Endothelial cell of hepatic sinusoid (primary cell): ENCODE data around the gene TOP2B.

ENCODE experiments used
- in situ Hi-C: cut with HindIII; loops from 2 replicates; pipeline ENCODE4 v1.10.0; 2017; ENCODE audit warnings: low sequenced_read_pairs

The TOP2B gene

DNA sequence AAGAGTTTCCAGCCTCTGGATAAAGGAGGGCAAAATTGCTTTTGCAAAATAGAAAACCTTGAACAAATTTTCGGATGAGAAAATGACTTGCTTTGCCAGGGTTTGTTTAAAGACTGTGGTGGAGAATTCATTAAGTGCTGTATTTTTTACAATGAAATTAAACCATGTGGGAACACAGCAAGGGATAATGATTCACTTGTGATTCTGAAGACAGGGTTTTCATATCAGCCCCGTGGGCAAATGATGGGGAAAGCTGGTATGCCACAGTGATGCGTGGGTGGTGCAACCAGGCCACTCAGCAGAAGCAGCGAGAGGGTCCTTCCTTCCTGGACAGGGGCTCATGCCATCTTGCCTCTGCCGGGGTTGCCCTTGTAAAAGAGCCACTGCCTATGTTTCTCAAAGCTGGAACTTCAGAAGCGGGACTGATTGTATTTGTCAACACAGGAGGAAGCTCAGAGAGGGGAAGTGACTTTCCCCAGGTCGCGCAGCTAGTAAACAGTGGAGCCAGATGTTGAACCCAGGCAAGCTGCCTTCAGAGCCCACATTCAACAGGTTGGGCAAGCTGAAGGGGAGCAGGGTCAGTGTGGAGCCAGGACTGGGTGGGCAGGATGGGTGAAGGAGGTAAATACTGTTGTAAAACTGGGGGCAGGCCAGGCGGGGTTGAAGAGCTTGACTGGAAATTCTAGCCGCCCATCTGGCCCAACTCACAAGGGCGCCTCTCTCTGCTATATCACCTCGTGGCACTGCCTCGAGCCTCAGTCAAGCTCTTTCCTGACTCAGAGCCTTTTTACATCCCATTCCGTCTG is 79.1 kb downstream of the TOP2B start:
- in situ Hi-C loops, result loop anchor here (5.0 kb wide), 1 partner anchor 88 kb away; no protein-coding TSS in a partner anchor

DNA sequence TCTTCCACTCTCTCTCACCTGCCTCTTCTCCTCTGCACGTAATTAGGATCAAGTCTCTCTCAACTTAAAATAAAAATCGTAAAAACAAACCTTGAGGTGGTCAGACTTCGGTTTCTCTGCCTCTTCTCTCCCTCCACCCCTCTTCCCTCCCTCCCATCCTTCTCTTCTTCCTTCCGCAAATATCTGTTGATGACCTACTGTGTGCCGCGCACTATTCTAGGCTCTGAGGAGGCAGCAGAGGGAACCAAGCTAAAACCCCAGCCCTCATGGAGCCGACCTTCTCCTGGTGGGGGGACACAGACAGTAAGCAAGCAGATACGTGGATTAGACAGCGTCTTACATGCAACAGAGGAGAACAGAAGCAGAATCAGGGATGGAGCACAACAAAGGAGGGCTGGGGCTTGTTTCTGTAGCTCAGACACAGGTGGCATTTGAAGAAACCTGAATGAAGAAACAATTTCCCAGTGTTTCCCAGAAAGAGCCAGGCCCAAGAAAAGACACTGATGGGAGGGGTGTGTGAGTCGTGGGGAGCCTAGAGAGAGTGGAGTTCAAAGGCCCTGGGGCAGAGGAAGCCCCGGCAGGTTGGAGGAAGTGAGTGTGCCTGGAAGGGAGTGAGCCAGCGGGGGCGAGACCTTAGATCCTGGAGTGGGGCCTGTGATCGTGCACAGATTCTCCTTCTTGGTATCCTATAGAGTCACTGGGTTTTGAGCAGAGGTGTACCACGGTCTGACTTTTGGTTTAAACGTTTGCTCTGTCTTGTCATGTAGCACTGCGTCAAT is 80.5 kb downstream of the TOP2B start:
- in situ Hi-C loops, result no loop called here

DNA sequence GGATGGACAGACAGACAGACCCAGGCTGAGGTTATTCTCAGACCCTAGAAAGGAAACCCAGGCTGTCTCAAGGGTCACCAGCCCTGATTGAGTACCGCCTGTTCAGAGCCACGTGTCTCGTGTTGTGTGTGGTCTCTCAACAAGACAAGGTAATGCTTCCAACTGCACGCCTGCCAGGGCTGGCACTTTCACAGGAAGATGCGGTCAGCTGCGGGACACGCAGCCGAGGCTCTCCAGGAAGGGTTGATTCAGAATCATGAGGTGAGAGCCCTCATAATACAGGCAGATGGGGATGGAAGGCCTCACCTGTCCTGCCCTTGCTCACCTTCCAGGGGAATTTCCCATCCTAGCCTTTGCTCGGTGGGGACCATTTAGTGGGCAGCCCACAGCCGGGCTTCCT is 81.4 kb downstream of the TOP2B start:
- in situ Hi-C loops, result no loop called here

DNA sequence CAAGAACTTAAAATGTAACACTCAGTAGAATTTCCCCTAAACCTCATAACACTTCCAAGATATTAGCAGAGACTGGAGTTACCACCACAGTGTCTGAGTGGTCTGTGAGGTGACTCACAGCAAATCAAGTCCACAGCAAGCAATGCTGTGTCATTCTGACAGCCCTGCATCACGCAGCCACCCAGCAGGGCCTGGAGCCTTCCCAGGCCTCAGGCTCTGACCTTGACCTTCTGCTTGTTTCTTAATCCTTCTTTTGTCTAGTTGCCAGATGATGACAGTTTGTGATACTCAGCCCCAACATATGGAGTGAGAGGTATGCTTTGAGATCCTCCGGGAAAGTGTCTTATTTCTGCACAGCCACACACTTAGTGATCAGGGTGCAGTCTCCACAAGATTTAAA is 82.5 kb downstream of the TOP2B start:
- in situ Hi-C loops, result no loop called here

DNA sequence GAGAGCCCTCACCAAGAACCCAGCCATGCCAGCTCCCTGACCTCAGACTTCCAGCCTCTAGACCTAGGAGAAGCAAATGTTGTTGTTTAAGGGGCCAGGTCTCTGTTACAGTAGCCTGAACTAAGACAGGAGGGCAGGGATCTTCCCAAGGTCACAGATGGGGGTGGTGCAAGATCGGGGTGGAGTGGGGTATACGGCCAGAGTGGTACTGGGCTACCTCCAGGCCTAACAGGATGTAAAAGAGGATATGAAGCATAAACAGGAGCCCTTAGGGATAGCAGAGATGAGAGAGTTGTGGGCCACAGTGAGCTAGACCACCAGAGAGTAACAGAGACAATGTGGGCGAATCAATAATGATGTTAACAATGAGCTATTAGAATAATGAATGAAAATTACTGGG is 82.9 kb downstream of the TOP2B start:
- in situ Hi-C loops, result no loop called here

DNA sequence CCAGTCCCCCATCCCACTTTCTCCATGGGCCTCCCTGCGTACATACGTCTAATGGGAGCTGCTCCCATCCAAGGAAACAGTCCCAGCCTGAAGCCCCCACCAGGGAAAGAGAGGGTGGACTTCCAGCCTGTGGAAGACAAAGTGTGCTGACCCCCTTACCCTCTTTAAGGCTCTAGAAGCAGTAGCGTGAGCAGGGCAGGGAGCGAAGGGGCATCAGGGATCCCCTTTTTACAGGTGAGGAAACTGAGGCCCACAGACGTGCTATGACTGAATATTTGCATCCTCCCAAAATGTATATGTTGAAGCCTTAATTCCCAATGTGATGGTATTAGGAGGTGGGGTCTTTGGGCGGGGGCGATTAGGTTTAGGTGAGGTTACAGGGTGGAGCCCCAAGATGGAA is 83.4 kb downstream of the TOP2B start:
- in situ Hi-C loops, result no loop called here

DNA sequence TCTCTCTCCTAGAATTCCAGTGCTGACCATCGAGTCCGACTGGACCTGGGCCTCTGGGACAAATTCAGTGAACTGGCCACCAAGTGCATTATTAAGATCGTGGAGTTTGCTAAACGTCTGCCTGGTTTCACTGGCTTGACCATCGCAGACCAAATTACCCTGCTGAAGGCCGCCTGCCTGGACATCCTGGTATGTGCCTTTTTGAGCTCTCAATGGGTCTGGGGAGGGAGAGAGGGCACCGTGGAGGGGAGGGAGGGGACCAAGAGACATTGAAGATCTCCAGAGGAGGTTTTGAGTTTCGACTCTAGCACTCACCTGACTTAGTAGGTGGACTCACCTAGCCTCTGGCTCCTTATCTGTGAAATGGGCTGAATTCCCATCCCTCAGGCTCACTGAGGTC is 84.2 kb downstream of the TOP2B start:
- in situ Hi-C loops, result no loop called here

DNA sequence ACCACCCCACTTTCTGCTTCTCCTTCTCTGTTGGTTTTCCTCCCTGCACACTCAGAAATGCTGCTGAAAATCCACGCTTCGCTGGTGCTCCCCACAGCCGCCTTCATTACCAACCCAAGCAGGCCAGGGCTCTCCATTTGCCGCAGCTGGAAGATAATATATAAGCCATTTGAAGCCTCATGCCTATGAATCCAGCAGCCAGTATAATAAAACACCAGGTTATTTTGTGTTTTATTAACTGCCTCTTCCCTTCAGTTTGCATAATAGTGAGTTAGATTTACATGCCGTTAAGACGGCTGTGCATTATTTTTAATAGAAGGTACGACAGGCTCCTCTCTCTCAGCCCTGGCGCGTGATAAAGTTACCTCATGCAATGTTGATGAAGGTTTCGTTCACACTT is 86.6 kb downstream of the TOP2B start:
- in situ Hi-C loops, result no loop called here

DNA sequence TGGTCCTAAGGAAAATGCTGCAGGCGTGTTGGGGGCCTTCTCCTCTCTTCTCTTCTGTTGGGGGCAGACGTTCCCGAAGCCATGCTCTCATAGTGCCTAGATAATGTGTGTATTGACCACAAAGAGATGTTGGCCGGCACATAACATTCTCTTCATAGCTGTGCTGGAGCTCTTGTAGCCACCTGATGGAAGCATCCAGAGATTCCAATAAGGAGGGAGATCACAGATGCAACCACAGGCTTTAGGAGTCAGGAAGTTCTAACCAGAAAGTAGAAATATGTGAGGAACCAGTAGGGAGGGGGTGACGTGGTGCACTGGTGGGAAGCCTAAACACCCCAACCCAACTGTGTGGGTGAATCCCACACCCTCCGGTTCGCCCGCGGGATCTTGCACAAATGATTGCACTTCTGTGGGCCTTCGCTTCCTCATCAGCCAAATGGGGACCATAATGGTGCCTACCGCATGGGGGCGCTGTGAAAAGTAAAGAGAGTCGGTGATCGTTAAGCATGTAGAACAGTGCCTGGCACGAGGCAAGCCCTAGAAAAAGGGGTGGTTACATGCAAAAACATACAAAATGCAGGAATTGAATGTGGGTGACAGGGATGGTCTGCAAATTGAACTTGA is 87.8 kb downstream of the TOP2B start:
- in situ Hi-C loops, result no loop called here

DNA sequence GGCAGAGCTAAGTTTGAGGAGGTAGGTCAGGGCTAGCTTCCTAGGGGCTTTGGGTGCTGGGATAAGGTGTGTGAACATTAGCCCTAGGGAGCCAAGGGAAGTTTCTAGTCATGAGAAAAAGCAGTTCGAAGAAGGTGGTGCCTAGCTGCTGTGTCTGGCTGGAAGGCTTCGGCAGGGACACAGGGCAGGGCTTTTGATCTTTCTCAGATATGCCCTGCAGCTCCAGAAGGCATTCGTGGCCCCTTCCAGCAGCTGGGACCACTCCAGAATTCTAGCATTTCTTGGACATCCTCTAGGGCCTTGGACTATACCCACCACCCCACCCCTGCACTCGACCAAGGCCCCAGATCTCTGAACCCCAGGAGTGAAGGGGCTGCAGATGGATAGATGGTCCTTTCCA is 88.6 kb downstream of the TOP2B start:
- in situ Hi-C loops, result no loop called here

DNA sequence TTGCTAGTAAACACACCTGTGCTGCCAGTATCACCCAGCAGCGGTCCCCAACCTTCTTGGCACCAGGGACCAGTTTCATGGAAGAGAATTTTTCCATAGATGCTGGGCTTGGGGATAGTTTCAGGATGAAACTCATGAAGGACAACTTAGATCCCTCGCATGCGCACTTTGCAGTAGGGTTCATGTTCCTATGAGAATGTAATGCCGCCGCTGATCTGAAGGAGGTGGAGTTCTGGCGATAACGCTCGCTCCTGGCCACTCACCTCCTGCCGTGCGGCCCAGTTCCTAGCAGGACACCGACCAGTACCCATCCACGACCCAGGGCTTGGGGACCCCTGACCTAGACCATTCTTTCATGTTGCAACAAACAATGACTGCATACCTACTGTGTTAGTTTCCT is 89.7 kb downstream of the TOP2B start:
- in situ Hi-C loops, result no loop called here

DNA sequence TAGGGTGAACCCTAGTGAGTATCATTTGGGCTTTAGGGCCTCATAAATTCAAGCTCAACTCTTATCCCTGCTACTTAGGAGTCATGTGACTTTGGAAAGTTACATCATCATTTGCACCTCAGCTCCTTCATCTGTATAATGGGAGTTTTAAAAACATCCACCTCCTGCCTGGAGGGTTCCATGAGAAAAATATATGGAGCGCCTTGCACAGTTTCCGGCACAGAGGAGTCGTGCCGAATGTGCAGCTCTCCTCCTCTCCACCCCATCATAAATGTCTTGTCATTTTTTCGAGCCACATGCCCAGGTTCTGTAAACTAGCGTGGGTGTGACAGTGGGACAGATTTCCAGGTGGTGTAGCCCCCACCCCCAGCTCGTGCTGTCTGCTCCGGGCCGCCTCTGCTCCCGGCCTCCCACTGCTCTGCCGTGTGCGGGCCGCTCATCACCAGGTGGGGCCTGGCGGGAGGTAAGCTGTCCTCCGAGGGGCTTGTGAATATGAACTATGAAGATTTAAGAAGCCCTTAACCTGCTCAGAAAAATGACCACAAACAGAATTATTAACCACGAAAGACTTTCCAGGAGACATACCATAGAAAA is 90.4 kb downstream of the TOP2B start:
- in situ Hi-C loops, result no loop called here

DNA sequence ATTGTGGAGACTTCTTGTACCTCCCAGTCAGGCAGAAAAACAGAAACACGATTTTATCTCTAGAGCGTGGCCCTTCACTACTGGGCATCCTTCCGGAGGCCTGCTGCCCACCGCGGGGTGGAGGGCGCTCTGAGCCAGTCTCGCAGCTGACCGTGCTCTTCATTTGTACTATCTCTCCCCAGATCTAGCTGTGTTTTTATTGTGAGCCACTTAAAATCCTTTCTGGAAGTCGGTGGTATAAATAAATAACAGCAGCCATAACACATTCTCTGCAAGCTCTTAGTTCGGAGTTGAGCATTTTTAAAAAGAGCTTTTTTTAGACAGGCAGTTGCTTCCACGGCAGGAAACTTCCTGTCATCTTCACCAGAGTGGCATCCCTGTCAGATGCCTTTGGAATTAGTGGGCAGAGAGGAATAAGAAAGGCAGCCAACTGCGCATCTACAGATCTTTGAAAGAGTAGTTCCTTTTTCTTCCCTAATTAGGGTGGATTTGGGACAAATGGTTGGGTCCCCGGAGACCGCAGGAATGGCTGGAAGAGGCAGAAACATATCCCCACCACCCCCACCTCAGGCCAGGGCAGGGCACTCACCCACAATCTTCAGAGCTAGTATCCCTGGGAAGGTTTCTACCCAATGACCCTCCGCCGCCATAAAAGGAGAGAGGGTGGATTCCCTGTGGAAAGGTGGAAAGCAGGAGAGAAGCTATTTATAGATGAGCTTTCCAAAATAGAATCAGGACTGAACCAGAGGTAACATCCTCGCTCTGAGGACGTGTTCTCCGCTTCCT is 91.1 kb downstream of the TOP2B start:
- in situ Hi-C loops, result no loop called here

DNA sequence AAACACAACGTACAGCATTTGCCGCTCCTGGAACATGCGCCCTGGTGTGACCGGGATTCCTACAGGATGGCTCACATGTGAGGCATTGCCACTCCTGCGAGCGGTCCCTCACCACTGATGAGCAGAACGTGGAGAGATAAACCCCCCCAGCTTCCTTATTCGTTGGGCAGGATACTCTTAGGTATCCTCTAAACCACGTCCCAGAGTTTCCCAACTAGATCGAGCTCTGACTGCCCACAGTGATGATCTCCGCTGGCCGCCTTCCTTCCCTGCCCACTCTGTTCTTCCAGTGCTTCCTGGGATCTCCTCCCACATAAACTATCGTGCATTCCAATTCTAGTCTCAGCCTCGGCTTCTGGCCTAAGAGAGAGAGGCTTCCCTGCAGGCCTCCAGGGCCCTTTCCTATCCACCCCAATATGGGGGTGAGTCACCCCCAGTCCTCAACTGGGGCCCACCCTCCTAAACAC is 91.8 kb downstream of the TOP2B start:
- in situ Hi-C loops, result no loop called here

DNA sequence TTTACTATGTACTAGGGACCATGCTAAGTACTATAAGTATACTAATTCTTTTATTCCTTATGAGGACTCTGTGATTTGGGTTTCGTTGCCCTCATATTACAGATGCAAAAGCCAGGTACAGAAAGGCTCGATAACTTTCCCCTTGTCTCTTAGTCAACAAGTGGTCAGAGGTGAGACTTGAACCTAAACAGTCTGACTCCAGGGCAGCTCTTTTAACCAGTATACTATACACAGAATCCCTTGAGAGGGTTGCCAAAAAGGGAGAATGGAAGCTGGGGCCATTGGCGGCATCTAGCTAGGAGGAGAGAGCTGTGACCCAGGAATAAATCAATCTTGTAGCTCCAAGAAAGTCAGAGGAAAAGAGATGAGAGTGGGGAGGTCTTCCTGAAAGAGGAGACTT is 92.4 kb downstream of the TOP2B start:
- in situ Hi-C loops, result no loop called here

DNA sequence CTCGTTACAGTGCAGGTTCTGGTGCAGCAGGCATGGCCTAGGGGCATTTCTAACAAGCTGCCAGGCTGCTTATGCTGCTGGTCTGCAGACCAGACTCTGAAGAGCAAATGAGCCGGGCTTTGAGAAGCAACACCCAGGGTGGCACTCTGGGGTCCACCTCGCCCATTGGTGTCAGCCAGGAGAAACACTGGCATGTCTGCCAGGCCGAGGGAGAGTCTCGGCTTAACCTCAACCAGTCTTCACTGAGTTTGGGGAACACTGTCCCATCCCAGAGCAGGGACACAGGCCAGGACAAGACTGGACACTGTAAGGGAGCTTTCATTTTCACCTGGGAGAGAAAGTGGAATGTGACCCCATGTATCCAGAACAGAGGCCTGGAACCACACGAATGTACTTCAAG is 93.4 kb downstream of the TOP2B start:
- in situ Hi-C loops, result no loop called here

DNA sequence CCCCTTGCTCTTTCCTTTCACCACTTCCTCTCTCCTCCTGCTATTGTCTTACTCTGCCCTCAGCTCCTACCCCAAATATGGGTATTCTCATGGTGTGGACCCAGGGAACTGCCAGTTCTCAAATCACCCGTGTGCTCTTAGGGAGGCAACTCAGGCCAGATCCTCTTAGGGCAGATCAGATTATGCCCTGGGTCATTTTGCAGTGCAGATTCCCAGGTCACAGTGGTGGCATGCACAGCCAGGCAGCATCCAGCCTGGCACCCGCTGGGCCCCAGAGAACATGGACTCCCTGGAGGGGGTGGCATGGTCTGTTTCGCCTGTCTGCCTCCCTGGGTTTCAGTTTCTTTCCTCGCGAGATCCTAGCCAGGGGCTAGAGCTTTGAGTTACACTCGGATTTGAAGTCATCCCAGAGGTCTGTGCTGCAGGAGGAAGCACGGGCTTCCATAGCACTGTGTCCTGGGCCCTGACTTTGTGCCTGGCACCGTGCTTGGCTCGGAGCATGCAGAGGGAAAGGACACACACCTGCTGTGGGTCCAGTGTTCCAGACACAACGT is 96.1 kb downstream of the TOP2B start:
- in situ Hi-C loops, result no loop called here

DNA sequence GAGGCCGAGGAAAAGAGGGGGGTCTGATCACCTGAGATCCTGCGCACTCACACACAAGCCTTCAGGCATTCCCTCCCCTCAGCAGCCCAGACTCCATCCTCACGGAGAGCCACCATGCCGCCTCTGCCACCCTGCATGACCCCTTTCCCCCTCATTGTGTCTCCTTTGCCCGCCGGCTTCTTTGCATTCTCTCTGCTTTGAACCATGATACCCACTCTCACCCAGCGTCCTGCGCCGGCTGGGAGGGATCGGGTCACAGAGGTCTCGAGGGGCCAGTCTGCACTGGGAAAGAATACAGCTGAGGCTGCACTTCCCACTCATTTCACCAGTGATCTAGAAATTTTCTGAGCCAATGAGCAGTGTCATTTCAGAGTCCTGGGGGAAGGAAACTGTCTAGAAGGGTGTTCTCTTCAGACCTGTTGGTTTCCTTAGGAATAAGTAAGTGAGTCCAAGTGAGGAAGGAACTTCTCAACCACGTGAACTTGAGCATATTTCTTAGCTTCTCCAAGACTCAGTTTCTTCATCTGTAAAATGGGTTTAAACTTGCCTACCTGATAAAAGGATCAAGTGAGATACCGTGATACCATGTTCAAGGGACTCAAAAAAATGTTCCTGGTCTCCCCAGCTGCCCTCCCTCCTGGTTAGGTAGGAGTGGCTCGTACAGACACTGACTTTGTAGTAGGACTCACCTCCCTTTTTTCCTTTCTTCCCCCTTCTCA is 96.7 kb downstream of the TOP2B start:
- in situ Hi-C loops, result no loop called here

DNA sequence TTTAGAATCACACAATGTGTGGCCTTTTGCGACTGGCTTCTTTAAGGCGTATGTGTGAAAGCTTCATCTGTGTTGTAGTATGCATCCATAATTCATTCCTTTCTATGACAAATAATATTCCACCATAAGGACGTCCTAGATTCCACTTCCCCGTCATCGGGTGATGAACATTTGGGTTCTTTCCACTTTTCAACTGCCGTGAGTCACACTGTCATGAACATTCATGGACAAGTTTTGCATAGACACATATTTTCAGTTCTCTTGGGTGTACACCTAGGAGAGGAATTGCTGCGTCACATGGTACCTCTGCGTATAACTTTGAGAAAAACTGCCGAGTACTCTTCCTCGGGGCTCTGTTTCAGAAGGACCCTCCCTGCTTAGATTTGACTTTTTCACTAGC is 97.3 kb downstream of the TOP2B start:
- in situ Hi-C loops, result no loop called here
